Transverse colon (tissue), 4 donors: ENCODE results near the gene ELOVL1.

Experiments used
- EP300 ChIP-seq: sonication (generic); formaldehyde crosslinking; IDR thresholded peaks from one replicate; pipeline ENCODE4 v1.6.1; 2017; ENCODE audit warnings: antibody characterized with exemption, low read depth
- POLR2A ChIP-seq: fragments of 450-650 bp; IDR thresholded peaks from one replicate; pipeline ENCODE4 v1.6.1; 2016; ENCODE audit warnings: antibody characterized with exemption, mild to moderate bottlenecking, moderate library complexity
- POLR2AphosphoS5 ChIP-seq, 3 donors: sonication (generic); formaldehyde crosslinking; IDR thresholded peaks; one replicate each; pipeline ENCODE4 v1.6.1; 2016; ENCODE audit warnings: antibody characterized with exemption in 3 of 3
- TF ChIP-seq, protein P1 (sequence below), 5 experiments: fragments of 200-600 bp in 3 of 5; fragments of 450-650 bp in 2 of 5; sonication (generic) in 3 of 5; IDR thresholded peaks; 1 replicate in 2 of 5; 2 replicates in 3 of 5; pipeline ENCODE4 v1.5.1; 2016 to 2017; ENCODE audit warnings: antibody characterized with exemption in 5 of 5, inconsistent platforms in 3 of 5, mild to moderate bottlenecking in 2 of 5, moderate library complexity in 1 of 5

GRCh38 chr1:43318831-43319230 lies 49.0 kb downstream of the ELOVL1 start:
- TF ChIP-seq, protein P1, sequence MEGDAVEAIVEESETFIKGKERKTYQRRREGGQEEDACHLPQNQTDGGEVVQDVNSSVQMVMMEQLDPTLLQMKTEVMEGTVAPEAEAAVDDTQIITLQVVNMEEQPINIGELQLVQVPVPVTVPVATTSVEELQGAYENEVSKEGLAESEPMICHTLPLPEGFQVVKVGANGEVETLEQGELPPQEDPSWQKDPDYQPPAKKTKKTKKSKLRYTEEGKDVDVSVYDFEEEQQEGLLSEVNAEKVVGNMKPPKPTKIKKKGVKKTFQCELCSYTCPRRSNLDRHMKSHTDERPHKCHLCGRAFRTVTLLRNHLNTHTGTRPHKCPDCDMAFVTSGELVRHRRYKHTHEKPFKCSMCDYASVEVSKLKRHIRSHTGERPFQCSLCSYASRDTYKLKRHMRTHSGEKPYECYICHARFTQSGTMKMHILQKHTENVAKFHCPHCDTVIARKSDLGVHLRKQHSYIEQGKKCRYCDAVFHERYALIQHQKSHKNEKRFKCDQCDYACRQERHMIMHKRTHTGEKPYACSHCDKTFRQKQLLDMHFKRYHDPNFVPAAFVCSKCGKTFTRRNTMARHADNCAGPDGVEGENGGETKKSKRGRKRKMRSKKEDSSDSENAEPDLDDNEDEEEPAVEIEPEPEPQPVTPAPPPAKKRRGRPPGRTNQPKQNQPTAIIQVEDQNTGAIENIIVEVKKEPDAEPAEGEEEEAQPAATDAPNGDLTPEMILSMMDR (IDR thresholded peaks at IDR 0.05): no peak
- TF ChIP-seq POLR2A (no peak), EP300 (no peak), POLR2AphosphoS5 (IDR thresholded peaks at IDR 0.05) (no peak)
